Stimulated activated CD4-positive, alpha-beta T cell treated with anti-CD3 and anti-CD28 coated beads, Interleukin-1b, Interleukin-23, amount 100 ng/mL, for 1 hour (primary cell): ENCODE measurements around the gene FGF21.
"Not testable (repeated sequence)": the region's sequence is repeated elsewhere in the genome, so short reads cannot be mapped to it uniquely, and the experiment has no call there.

ENCODE experiments used
- DNase-seq, 2 donors: peaks; one replicate each; pipeline ENCODE4 v3.0.0-alpha.2; 2020; ENCODE audit warnings: low read depth in 2 of 2

FGF21 gene

DNA sequence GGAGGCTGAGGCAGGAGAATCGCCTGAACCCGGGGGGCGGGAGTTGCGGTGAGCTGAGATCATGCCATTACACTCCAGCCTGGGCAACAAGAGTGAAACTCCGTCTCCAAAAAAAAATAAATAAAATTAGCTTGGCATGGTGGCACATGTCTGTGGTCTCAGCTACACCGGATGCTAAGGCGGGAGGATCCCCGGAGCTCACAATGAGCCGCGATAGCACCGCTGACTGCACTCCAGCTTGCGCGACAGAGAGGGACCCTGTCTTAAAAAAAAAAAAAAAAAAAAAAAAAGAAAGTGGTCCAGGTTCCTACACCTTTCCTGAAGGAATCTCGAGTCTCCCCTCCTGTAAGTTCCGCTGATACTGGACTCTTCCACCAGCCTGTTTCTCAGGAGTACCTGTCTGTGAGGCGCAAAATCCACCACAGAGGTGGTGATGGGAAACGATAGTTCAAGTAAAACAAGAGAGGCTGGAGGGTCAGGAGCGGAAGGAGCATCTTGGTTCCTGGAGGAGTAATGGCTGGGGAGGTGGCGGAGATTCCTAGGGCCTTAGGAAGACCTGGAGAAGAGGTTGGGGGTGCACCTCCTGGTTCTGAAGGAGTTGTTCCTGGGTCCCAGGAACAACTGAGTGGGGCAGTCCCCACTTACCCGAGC is 3.4 kb upstream of the FGF21 start:
- no peak for DNase-seq

DNA sequence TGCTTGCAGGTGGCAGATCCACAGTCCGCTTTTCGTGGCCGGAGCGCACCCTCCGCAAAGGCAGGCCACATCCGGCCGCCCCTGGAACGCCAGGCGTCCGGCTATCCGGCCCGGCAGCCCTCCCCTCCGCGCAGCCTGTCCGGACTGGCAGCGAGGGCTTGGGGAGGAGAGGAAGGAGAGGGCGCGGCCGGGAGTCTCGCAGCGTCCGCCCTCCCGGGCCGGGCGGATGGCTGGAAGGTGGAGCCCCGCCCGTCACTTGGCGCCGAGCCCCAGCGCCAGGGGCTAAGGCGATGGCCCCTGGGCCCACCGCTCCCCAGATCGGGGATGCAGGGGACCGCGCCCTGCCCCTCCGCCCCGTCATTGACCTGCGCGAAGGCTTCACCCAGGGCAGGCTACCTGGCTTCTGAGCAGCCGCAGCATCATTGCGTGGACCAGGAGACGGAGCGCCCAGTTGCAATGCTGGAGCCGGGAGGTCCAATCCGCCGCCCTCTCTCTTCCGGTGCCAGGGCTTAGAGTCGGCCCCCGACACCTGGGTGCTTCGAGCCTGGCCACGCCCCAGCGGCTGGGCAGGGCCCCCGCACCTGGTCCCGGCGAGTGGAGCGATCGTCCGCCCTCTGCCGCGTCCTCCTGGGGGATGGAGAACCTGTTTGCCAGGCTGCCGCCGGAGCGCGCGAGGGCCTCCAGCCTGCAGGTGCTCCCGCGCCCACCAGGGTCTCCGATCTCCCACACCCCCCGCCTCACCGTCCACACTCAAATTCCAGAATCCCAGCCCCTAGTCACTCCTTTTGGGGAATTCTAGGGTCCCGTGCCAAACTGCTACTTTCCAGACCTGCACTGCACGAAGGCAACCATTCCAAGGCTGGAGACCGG is 2.6 kb upstream of the FGF21 start, which contains the start of gene FUT1:
FUT1 (minus strand) TSS at position 146 of the 870 bp plus-strand sequence. CDS start 1,360 bp downstream, outside the sequence.
- DNase-seq: no peak

DNA sequence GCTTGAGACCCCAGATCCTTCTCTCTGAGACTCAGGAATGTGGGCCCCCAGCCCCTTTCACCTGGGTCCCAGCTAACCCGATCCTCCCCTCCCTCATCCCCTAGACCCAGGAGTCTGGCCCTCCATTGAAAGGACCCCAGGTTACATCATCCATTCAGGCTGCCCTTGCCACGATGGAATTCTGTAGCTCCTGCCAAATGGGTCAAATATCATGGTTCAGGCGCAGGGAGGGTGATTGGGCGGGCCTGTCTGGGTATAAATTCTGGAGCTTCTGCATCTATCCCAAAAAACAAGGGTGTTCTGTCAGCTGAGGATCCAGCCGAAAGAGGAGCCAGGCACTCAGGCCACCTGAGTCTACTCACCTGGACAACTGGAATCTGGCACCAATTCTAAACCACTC is 463 bp downstream of the FGF21 start:
- no peak for DNase-seq

DNA sequence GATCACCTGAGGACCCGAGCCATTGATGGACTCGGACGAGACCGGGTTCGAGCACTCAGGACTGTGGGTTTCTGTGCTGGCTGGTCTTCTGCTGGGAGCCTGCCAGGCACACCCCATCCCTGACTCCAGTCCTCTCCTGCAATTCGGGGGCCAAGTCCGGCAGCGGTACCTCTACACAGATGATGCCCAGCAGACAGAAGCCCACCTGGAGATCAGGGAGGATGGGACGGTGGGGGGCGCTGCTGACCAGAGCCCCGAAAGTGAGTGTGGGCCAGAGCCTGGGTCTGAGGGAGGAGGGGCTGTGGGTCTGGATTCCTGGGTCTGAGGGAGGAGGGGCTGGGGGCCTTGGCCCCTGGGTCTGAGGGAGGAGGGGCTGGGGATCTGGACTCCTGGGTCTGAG is 888 bp downstream of the FGF21 start:
- no peak for DNase-seq

DNA sequence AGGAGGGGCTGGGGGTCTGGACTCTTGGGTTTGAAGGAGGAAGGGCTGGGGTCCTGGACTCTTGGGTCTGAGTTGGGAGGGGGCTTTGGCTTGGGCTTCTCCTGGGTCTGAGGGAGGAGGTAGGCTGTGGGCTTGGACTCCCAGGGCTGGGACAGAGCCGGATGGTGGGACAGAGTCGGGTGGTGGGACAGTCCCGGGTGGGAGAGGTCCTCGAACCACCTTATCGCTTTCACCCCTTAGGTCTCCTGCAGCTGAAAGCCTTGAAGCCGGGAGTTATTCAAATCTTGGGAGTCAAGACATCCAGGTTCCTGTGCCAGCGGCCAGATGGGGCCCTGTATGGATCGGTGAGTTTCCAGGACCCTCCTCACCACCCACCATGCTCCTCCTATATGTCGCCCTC is 1.4 kb downstream of the FGF21 start:
- DNase-seq: no peak

DNA sequence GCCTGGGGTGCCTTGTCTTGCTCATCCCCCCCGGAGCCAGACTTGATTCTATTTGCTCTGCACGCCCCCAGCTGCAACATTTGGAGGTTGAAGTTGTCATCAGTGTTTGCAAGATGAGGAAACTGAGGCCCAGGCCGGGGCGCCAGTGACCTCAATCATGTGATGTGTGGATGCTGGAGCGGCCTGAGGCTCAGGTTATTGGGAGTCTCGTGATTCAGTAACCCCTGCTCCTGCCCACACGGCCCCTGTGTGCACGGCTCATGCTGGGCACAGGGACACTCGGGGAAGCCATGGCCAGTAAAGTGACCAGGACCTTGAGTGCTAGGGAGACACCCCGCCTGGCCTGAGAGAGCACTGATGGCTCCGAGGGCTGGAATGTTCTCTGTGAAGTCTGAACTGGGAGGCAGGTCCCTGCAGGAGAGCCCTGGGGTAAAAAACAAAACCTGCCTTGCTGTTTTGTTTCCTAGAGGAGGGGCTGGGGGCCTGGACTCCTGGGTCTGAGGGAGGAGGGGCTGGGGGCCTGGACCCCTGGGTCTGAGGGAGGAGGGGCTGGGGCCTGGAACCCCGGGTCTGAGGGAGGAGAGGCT is 1.9 kb downstream of the FGF21 start:
- DNase-seq: no peak

DNA sequence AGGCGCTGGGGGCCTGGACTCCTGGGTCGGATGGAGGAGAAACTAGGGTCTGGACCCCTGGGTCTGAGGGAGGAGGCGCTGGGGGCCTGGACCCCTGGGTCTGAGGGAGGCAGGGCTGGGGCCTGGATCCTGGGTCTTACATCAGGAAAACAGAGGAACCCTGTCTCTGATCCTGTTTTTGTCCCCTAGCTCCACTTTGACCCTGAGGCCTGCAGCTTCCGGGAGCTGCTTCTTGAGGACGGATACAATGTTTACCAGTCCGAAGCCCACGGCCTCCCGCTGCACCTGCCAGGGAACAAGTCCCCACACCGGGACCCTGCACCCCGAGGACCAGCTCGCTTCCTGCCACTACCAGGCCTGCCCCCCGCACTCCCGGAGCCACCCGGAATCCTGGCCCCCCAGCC is 2.4 kb downstream of the FGF21 start:
- no peak for DNase-seq

DNA sequence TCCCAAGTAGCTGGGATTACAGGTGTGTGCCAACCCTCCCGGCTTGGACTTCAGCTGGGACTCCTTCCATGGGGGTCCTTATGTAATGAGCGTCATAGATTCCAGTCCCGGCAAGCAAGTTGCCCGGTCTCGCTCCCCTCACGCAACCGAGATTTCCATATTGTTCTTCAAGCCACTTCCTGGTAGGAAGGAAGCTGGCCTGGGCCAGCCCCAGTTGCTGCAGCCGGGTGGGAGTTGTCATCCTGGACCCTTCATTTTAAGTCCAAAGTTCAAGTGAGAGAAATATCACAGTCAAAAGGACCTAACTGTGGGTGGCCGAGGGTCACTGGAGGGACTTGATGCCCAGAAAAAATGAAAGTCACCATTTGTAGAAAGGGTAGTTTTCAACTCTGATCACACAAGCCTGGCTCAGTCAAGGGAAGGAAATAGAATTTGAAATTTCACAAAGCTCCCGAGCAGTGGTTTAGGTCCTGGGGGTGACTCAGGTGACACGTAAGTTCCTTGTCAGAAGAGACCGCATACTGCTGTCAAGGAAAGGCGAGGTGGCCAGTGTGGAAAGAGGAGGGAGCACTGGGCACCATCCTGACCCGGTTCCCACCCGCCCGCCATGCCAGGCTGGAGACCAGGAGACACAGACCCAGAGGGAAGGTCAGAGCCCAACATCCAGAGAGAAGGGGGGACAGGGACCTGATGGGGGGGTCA is 5.3 kb downstream of the FGF21 start:
- no peak for DNase-seq

DNA sequence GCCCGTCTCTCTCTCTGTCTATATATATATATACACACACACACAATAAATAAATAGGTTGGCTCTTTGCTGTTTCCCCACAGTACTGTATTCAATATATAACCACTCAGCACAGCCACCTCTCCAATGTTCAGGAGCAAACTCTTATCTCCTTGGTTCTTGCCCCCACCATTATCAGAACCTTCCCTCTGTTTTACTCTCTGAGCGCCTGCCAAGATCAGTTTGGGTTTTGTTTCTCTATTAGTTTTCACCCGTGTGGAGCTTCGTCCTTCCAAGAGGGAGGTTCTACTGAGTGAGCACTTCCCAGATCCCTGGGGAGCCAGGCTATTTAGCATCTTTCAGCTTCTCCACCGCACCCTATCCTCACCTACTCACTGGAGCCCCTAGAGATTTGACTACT is 10.5 kb downstream of the FGF21 start:
- DNase-seq: not testable (repeated sequence)

DNA sequence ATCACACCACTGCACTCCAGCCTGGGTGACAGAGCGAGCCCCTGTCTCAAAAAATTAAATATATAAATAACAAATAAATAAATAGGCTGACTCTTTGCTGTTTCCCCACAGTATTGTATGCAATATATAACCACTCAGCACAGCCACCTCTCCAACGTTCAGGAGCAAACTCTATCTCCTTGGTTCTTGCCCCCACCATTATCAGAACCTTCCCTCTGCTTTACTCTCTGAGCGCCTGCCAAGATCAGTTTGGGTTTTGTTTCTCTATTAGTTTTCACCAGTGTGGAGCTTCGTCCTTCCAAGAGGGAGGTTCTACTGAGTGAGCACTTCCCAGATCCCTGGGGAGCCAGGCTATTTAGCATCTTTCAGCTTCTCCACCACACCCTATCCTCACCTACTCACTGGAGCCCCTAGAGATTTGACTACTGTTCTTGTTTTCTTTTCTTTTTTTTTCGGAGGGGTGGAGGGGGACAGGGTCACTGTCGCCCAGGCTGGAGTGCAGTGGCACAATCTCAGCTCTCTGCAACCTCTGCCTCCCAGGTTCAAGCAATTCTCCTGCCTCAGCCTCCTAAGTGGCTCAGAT is 12.9 kb downstream of the FGF21 start:
- not testable (repeated sequence) for DNase-seq

DNA sequence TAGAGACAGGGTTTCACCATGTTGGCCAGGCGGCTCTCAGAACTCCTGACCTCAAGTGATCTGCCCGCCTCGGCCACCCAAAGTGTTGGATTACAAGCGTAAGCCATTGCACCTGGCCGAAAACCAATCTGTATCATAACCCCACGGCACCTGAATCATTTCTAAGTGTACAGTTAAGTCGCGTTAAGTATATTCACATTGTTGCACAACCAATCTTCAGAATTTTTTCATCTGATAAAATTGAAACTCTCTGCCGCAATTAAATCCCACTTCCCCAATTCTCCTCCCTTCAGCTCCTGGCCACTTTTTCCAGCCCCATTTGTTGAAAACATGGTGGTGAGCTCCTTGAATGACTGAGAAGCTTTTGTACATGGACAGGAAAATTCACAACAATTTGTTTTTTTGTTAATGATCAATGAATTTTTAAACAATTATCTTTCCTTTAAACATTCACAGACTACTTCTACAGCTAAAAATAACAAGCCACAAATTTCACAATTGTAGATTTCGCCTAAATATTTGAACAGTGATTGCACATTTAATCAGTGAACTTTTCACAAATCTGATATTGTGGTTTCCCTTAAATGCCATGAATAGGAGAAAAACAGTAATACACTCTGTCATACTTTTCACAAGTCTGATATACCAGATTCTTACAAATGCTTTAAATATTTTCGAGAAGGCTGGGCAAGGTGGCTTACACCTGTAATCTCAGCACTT is 13.8 kb downstream of the FGF21 start:
- no peak for DNase-seq

DNA sequence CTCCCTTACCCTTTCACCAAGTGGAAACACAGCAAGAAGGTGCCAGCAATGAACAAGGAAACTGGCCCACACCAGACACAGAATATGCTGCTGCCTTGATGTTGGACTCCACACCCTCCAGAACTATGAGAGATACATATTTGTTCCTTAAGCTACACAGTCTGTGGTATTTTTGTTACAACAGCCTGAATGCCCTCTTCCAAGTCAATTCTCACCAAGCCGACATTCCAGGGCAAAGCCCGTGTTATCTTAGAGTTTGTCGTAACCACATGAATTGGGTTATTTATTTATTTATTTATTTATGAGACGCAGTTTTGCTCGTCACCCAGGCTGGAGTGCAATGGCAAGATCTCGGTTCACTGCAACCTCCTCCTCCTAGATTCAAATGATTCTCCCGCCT is 14.9 kb downstream of the FGF21 start:
- DNase-seq: no peak

DNA sequence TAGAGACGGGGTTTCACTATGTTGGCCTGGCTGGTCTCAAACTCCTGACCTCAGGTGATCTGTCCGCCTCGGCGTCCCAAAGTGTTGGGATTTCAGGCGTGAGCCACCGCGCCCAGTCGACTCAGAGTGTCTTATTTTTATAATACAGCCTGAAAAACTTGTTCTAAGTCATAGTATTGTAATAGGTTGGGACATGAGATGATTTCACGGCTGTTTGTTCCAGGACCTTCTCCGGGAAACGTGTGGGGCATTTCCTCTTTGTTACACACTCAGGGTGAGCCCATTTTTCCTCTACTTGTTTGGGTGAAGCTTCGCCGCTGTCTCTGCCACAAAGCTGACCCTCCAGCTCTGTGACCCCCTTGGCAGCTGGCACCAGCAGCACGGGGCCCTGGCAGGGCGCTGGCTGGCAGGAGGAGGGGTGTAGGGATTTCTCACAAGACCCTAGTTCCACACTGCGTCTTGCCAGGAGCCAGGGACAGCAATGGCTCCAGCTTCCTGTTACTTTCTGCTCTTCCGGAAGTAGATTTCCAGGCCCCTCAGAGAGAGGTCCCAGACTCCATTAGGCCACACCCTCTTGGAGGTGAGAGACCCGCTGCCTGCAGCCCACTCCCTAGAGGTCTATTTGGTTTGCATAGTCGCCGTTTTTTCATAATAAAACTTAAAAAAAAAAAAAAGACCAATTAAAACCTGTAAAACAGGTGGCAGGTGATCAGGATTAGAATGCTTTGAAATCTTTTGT is 15.6 kb downstream of the FGF21 start:
- DNase-seq: no peak

DNA sequence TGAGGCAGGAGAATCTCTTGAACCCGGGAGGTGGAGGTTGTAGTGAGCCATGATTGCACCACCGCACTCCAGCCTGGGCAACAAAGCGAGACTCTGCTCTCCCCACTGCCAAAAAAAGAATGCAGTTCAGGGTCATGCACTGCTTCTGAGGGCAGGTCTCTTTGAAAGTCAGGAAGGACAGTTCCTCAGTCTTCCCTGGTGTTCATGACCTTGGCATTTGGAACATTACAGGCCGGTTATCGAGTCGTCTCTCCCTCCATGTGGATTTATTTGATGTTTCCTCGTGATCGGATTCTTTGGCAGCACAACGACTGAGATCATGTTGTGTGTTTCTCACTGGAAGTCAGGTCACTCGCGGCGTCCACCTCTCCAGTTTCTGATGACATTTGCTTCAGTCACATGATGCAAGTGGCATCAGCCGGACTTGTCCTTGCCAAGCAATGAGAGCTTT is 17.2 kb downstream of the FGF21 start:
- DNase-seq: no peak

DNA sequence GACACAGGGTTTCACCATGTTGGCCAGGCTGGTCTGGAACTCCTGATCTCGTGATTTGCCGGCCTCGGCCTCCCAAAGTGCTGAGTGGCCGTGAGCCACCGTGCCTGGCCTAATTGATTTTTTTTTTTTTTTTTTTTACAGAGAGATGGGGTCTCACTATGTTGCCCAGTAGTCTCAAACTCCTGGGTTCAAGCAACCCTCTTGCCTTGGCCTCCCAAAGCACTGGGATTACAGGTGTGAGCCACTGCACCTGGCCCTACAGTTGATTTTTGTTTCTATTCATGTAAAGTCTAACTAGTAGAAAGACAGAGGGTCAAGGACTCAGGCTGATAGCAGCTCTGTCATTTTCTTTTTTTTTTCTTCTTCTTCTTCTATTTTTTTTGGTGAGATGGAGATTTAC is 21.8 kb downstream of the FGF21 start:
- no peak for DNase-seq

DNA sequence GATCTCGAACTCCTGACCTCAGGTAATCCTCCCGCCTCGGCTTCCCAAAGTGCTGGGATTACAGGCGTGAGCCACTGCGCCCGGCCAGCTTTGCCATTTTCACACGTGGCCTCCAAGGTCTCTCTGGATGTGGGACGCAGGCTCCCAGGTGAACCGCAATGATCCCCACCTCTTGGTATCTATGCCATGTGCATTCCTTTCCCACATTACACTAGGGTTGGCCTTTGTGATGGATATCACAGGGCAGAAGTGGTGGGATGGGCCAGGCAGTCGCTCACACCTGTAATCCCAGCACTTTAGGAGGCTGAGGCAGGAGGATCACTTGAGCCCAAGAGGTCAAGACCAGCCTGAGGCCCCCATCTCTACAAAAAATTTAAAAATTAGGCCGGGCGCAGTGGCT is 22.4 kb downstream of the FGF21 start:
- DNase-seq: no peak

DNA sequence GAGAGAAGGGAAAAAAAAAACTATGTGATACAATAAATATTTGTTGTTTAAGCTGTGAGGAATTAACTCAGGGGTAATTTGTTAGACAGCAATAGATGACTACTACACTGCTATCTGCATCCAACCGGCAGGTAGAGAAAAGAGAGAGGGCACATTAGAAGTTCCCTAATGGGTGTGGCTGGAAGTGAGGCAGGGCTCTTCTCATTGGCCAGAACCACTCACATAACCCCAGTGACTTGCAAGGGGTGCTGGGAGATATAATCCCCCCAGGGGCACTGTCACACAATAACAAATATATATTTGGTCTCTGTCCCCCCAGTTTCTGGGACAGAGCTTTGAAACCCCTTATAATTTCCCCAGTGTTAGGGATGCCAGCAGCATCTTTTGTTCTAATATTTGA is 24.3 kb downstream of the FGF21 start:
- no peak for DNase-seq

DNA sequence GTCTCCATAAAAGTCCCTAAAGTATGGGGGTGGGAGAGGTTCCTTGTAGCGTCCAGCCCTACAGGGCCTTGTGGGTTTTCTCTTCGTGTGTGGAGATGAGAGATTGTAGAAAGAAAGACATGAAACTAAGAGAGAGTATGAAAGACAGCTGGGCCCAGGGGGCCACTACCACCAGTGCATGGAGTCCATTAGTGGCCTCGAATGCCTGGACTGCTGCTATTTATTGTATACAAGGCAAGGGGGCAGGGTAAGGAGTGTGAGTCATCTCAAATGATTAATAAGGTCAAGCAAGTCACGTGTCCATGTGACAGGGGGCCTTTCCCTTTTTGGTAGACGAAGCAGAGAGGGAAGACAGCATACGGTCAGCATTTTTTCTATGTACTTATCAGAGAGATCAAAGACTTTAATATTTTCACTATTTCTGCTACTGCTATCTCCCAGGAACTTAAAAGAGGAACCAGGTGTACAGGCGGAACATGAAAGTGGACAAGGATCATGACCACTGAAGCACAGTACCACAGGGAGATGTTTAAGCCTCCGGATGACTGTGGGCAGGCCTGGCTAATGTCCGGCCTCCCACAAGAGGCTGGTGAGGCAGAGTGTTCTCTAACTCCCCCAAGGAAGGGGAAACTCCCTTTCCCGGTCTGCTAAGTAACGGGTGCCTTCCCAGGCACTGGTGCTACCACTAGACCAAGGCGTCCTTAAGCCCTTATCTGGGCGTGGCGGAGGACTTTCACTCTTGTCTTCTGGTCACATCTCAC is 25.5 kb downstream of the FGF21 start:
- DNase-seq: no peak

DNA sequence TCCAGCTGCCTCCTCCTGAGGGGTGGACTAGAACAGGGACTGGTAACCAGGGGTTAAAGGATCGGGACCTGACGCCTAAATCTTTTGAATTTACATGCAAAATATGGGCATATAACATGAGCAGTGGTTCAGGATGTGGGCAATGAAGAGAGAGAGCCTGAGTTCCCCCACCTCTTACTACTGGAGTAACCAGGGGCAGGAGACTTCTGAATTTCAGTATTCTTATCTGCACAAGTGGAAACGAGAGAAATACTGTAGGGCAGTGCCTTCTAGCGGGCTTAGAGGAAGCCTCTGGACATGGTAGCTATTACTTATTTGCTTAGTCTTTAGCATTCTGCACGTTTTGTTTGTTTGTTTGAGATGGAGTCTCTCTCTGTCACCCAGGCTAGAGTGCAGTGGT is 29.2 kb downstream of the FGF21 start:
- no peak for DNase-seq

DNA sequence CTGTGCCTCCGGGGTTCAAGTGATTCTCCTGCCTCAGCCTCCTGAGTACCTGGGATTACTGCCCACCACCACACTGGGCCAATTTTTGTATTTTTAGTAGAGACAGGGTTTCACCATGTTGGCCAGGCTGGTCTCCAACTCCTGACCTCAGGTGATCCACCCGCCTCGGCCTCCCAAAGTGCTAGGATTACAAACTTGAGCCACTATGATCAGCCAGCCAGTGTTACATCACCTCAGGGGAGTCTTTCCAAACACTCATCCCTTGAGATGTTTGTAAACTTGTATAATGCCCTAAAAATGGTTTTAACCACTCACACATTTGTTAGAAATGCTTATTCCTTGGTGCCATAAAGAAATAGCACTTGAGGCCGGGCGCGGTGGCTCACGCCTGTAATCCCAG is 31.1 kb downstream of the FGF21 start:
- DNase-seq: not testable (repeated sequence)
